ENCODE measurements around the gene SYCP2. TPM values are rescaled to one million over a fixed set of nuclear protein-coding genes. Genes with fewer than 3 reads are reported as not detected.

Gene SYCP2
- total RNA-seq, 1 donor from 2014 or later: 2.3 TPM

- Mint-ChIP-seq H3K27me3 (ENCODE audit: low read depth) (peaks cover 8% of the 10 kb centered on the region), H3K9me3 (no peaks in the 10 kb centered on the region), H3K36me3 (ENCODE audit: low read depth) (no peaks in the 10 kb centered on the region), H3K4me3 (peak overlapping the region; percentile 87), H3K4me1 (peaks cover 64% of the 10 kb centered on the region), H3K27ac (ENCODE audit: unreplicated experiment) (peak overlapping the region; percentile 51)
- no peak for TF ChIP-seq CTCF (conservative IDR thresholded peaks at IDR 0.05)
- no peak for DNase-seq (ENCODE audit: low read depth, low spot score)
These were observed 96.7 kb downstream of the SYCP2 start for GRCh38 chr20:59836767-59837166.

GRCh38 chr20:59835448-59836395 is 97.7 kb downstream of the SYCP2 start:
- Mint-ChIP-seq H3K27me3 (ENCODE audit: low read depth) (peaks cover 8% of the 10 kb centered on the region), H3K9me3 (no peaks in the 10 kb centered on the region), H3K36me3 (ENCODE audit: low read depth) (no peaks in the 10 kb centered on the region), H3K27ac (ENCODE audit: unreplicated experiment) (peak overlapping the region; percentile 4), H3K4me3 (peak overlapping the region; percentile 87), H3K4me1 (peaks cover 68% of the 10 kb centered on the region)
- TF ChIP-seq CTCF (conservative IDR thresholded peaks at IDR 0.05): no peak
- DNase-seq (ENCODE audit: low read depth, low spot score): peak; percentile 61

GRCh38 chr20:59835057-59835447 is 98.4 kb downstream of the SYCP2 start:
- DNase-seq (ENCODE audit: low read depth, low spot score): no peak
- H3K9me3 Mint-ChIP-seq: no peaks in the 10 kb centered on the region
- peak overlapping the region; percentile 87 for H3K4me3 Mint-ChIP-seq
- TF ChIP-seq CTCF (conservative IDR thresholded peaks at IDR 0.05): no peak
- H3K27ac Mint-ChIP-seq (ENCODE audit: unreplicated experiment): no peak overlapping the region
- H3K27me3 Mint-ChIP-seq (ENCODE audit: low read depth): peaks cover 8% of the 10 kb centered on the region
- H3K36me3 Mint-ChIP-seq (ENCODE audit: low read depth): no peaks in the 10 kb centered on the region
- peaks cover 72% of the 10 kb centered on the region for H3K4me1 Mint-ChIP-seq

GRCh38 chr20:59832406-59833363 is 100.8 kb downstream of the SYCP2 start:
- Mint-ChIP-seq H3K36me3 (ENCODE audit: low read depth) (no peaks in the 10 kb centered on the region), H3K27ac (ENCODE audit: unreplicated experiment) (no peak overlapping the region), H3K27me3 (ENCODE audit: low read depth) (peaks cover 8% of the 10 kb centered on the region), H3K4me3 (no peak overlapping the region), H3K9me3 (no peaks in the 10 kb centered on the region), H3K4me1 (peaks cover 66% of the 10 kb centered on the region)
- no peak for TF ChIP-seq CTCF (conservative IDR thresholded peaks at IDR 0.05)
- DNase-seq (ENCODE audit: low read depth, low spot score): no peak

- Mint-ChIP-seq H3K27ac (ENCODE audit: unreplicated experiment) (peak overlapping the region; percentile 57), H3K4me3 (no peak overlapping the region), H3K9me3 (no peaks in the 10 kb centered on the region), H3K36me3 (ENCODE audit: low read depth) (no peaks in the 10 kb centered on the region), H3K4me1 (peaks cover 59% of the 10 kb centered on the region), H3K27me3 (ENCODE audit: low read depth) (peaks cover 8% of the 10 kb centered on the region)
- DNase-seq (ENCODE audit: low read depth, low spot score): no peak
- TF ChIP-seq CTCF (conservative IDR thresholded peaks at IDR 0.05): no peak
These were observed 101.5 kb downstream of the SYCP2 start for GRCh38 chr20:59831916-59832270.
